Gastrocnemius medialis (tissue), 4 donors: ENCODE measurements around the gene EGR1. TPM values are rescaled to one million over a fixed set of nuclear protein-coding genes. Genes with fewer than 3 reads are reported as not detected.
"Not testable (repeated sequence)": the region's sequence is repeated elsewhere in the genome, so short reads cannot be mapped to it uniquely, and the experiment has no call there.

Source experiments
- ATAC-seq, 2 donors: fragments of 150-250 bp; one replicate each; pipeline ENCODE4 v1.9.1; 2016
- DNase-seq, 2 donors: peaks; one replicate each; pipeline ENCODE4 v3.0.0-alpha.2; 2019
- H3K27ac ChIP-seq, 4 donors: fragments of 200-600 bp; sonication (generic); 1 replicate in 1 of 4; 2 replicates in 3 of 4; pipeline ENCODE4 v1.5.1; 2016 to 2018; ENCODE audit warnings: mild to moderate bottlenecking in 2 of 4, moderate library complexity in 1 of 4
- H3K27me3 ChIP-seq, 3 donors: fragments of 200-600 bp; sonication (generic) in 2 of 3; 1 replicate in 1 of 3; 2 replicates in 2 of 3; pipeline versions ENCODE4 v1.5.1 to v1.6.0; 2016 to 2019; ENCODE audit warnings: mild to moderate bottlenecking in 1 of 3, moderate library complexity in 1 of 3
- H3K36me3 ChIP-seq, 2 donors: fragments of 200-600 bp; sonication (generic) in 1 of 2; one replicate each; pipeline ENCODE4 v1.5.1; 2017 to 2018
- H3K4me1 ChIP-seq, 2 donors: fragments of 200-600 bp; sonication (generic) in 1 of 2; one replicate each; pipeline ENCODE4 v1.5.1; 2016 to 2017; ENCODE audit warnings: mild to moderate bottlenecking in 2 of 2
- H3K4me3 ChIP-seq, 4 donors: fragments of 200-600 bp; sonication (generic) in 3 of 4; 1 replicate in 1 of 4; 2 replicates in 3 of 4; pipeline ENCODE4 v1.5.1; 2016 to 2019; ENCODE audit warnings: mild to moderate bottlenecking in 2 of 4
- H3K9me3 ChIP-seq, 3 donors: fragments of 200-600 bp; sonication (generic) in 2 of 3; 1 replicate in 1 of 3; 2 replicates in 2 of 3; pipeline ENCODE4 v1.5.1; 2016 to 2019
- CTCF ChIP-seq, 5 experiments: fragments of 450-650 bp in 3 of 5; fragments of 200-600 bp in 2 of 5; sonication (generic) in 2 of 5; IDR thresholded peaks in 4 of 5; conservative IDR thresholded peaks in 1 of 5; 1 replicate in 4 of 5; 2 replicates in 1 of 5; pipeline ENCODE4 v1.5.1; 2016 to 2019; ENCODE audit warnings: antibody characterized with exemption in 5 of 5, mild to moderate bottlenecking in 3 of 5, moderate library complexity in 3 of 5
- POLR2A ChIP-seq, 2 donors: fragments of 450-650 bp; IDR thresholded peaks; one replicate each; pipeline ENCODE4 v1.6.1; 2017; ENCODE audit warnings: antibody characterized with exemption in 2 of 2, mild to moderate bottlenecking in 2 of 2, moderate library complexity in 2 of 2
- in situ Hi-C, 4 donors: fragments of 200-750 bp; cut with MboI; loops; one replicate each; pipeline versions ENCODE4 v1.15.0 to v1.8.0; 2017; ENCODE audit warnings: low sequenced_read_pairs in 4 of 4
- intact Hi-C: fragments of 100-400 bp; cut with DNase I; formaldehyde crosslinking; loops from one replicate; pipeline ENCODE4 v1.15.1; 2023; ENCODE audit warnings: low total_unique reads
- total RNA-seq, 4 donors: library from RNA; depleted of rRNA; stranded (reverse); fragments of >200 nt; gene quantifications; one replicate each; pipeline versions ENCODE4 v1.1.0 to v1.2.3, GENCODE V29; 2016

The EGR1 gene
- total RNA-seq, 4 donors from 2014 or later, result 1.1 to 16.4 (median 7.2) TPM

GRCh38 chr5:138504799-138505198 is 39.5 kb downstream of the EGR1 start:
- in situ Hi-C loops (loop anchor here (5.0 to 10.0 kb wide), 5 partner anchors 37 to 60 kb away; partner anchors contain the start of gene EGR1 (in 1 of the 4)), intact Hi-C loops (no loop called here)
- Histone ChIP-seq H3K9me3 (no peaks in the 10 kb centered on the region), H3K4me3 (no peak overlapping the region), H3K27me3 (no peaks in the 10 kb centered on the region), H3K27ac (peak overlapping the region in 2 of 4 donors; percentile 26 to 60), H3K36me3 (peaks cover 0 to 34% of the 10 kb centered on the region in 2 donors), H3K4me1 (peaks cover 12 to 16% of the 10 kb centered on the region in 2 donors)
- DNase-seq, result no peak
- ATAC-seq, result peak in 1 of 2 donors; percentile 12
- TF ChIP-seq POLR2A (IDR thresholded peaks at IDR 0.05), result no peak
- no peak for TF ChIP-seq CTCF (IDR thresholded peaks at IDR 0.05 in 4 of 5, conservative IDR thresholded peaks at IDR 0.05 in 1 of 5)

- in situ Hi-C loops (loop anchor here in 1 of 4 donors (10.0 kb wide), 1 partner anchor 62 kb away; no protein-coding TSS in a partner anchor), intact Hi-C loops (no loop called here)
- Histone ChIP-seq H3K9me3 (no peaks in the 10 kb centered on the region), H3K27ac (no peak overlapping the region), H3K36me3 (peaks cover 0 to 53% of the 10 kb centered on the region in 2 donors), H3K27me3 (no peaks in the 10 kb centered on the region), H3K4me3 (no peak overlapping the region), H3K4me1 (peaks cover 12 to 16% of the 10 kb centered on the region in 2 donors)
- no peak for ATAC-seq
- no peak for DNase-seq
- no peak for TF ChIP-seq POLR2A (IDR thresholded peaks at IDR 0.05)
- TF ChIP-seq CTCF (IDR thresholded peaks at IDR 0.05 in 4 of 5, conservative IDR thresholded peaks at IDR 0.05 in 1 of 5), result no peak
Measured at GRCh38 chr5:138506370-138507306, 41.4 kb downstream of the EGR1 start.

DNA sequence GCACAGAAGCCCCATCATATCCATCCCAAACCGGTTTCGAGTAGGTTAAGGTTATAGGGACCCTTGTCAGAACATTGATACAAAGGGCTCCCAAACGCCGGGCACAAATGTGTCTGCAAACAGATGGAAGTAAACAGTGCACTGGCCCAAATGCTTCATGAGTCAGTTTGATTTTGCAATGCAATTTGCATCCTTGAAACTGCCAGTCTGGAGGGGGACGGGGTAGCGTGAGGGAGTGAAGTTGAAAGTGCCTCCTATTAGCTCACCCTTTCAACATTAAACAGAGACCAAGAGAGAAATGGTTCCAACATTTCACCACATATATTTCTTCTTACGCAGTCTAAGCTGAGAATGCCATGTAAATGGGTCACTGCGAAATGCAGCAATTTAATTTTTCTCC is 42.2 kb downstream of the EGR1 start:
- intact Hi-C loops, ATAC-seq, DNase-seq, H3K4me3 ChIP-seq, H3K27me3 ChIP-seq, H3K27ac ChIP-seq, H3K9me3 ChIP-seq: not testable (repeated sequence)
- peaks cover 0 to 58% of the 10 kb centered on the region in 2 donors for H3K36me3 ChIP-seq
- in situ Hi-C loops, result loop anchor here in 1 of 4 donors (10.0 kb wide), 1 partner anchor 63 kb away; no protein-coding TSS in a partner anchor
- H3K4me1 ChIP-seq, result peaks cover 9 to 16% of the 10 kb centered on the region in 2 donors

DNA sequence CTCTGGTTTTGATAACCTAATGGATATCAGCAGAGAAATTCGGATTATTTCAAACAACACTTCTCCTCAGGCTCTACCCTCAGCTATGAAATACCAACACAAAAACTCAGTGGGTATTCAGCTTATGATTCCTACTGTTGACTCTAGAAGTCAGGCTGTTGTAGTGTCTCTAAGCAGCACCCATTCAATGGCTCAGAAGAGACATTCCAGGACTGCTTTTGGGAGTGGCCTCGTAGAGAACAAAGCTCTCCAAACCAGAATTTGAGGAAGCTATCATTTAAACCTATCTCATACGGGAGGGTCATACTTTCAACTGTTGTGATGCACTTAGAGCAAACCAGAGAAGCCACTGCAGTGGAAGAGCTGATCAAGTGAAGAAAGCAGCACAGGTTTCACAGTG is 43.7 kb downstream of the EGR1 start:
- intact Hi-C loops (no loop called here), in situ Hi-C loops (loop anchor here in 1 of 4 donors (10.0 kb wide), 1 partner anchor 64 kb away; no protein-coding TSS in a partner anchor)
- ATAC-seq (no peak), DNase-seq (no peak)
- H3K36me3 ChIP-seq, result peaks cover 0 to 73% of the 10 kb centered on the region in 2 donors
- TF ChIP-seq CTCF (IDR thresholded peaks at IDR 0.05 in 4 of 5, conservative IDR thresholded peaks at IDR 0.05 in 1 of 5), result no peak
- no peak for TF ChIP-seq POLR2A (IDR thresholded peaks at IDR 0.05)
- H3K4me1 ChIP-seq, result peaks cover 8 to 15% of the 10 kb centered on the region in 2 donors
- no peaks in the 10 kb centered on the region for H3K27me3 ChIP-seq
- H3K9me3 ChIP-seq, result no peaks in the 10 kb centered on the region
- H3K4me3 ChIP-seq, result no peak overlapping the region
- H3K27ac ChIP-seq, result no peak overlapping the region

DNA sequence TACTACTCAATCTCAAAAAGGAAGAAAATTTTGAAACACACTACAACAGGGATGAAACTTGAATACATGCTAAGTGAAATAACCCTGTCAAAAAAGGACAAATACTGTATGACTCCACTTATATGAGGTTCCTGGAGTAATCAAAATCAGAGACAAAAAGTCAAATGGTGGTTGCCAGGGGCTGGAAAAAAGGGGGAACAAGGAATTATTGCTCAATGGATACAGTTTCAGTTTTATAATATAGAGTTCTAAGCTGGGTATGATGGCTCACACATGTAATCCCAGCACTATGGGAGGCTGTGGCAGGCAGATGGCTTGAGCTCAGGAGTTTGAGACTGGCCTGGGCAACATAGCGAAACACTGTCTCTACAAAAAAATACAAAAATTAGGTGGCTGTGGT is 48.7 kb downstream of the EGR1 start:
- no peak overlapping the region for H3K4me3 ChIP-seq
- intact Hi-C loops, result no loop called here
- no peaks in the 10 kb centered on the region for H3K9me3 ChIP-seq
- TF ChIP-seq CTCF (IDR thresholded peaks at IDR 0.05 in 4 of 5, conservative IDR thresholded peaks at IDR 0.05 in 1 of 5), result no peak
- TF ChIP-seq POLR2A (IDR thresholded peaks at IDR 0.05), result no peak
- H3K36me3 ChIP-seq, result peaks cover 0 to 93% of the 10 kb centered on the region in 2 donors
- DNase-seq (no peak), ATAC-seq (no peak)
- no peaks in the 10 kb centered on the region for H3K27me3 ChIP-seq
- H3K27ac ChIP-seq, result no peak overlapping the region
- peaks cover 0 to 4% of the 10 kb centered on the region in 2 donors for H3K4me1 ChIP-seq
- in situ Hi-C loops, result no loop called here
